Testis (tissue), 2 donors: ENCODE measurements around the gene RRM1.

Source experiments
- POLR2A ChIP-seq: fragments of 450-650 bp; IDR thresholded peaks from one replicate; pipeline ENCODE4 v1.6.1; 2017; ENCODE audit warnings: antibody characterized with exemption, mild to moderate bottlenecking, moderate library complexity
- TF ChIP-seq, protein P1 (sequence below), 3 experiments: fragments of 450-650 bp in 2 of 3; fragments of 200-600 bp in 1 of 3; sonication (generic) in 1 of 3; IDR thresholded peaks; one replicate each; pipeline ENCODE4 v1.5.1; 2016 to 2019; ENCODE audit warnings: antibody characterized with exemption in 3 of 3, mild to moderate bottlenecking in 2 of 3, moderate library complexity in 1 of 3

DNA sequence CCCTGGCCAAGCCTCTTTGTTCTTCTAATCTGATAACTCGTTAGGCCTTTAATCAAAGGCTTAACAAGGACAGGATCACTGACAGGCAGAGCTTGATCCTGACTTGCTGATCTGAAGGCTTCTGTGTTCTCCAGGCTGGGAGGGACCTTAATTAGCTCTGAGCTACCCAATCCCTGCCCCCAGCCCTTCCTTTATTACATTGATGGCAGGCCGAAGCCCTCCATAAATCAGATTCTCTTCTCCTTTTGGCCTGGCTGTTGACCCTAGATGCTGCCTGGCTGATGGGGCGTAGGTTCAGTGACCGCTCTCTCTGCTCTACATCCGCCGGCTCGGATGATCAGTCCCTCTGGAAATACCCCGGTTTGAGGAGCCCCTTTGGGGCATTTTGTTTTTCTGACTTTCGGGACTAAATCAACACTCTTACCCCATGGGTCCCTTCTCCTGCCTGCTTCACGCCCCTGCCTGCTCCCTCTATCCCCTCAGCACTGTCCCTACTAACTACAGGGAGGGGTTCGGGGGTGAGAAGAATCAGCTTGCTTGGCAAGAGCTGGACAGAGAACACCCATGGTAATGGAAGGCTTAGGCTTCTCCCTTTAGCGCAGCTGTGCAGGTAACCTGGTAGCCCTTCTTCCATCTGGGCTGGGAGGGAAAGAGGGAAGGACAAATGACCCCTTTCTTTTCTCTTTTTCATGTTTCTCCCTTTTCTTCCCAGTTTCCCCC, 10.0 kb upstream of the RRM1 start:
- TF ChIP-seq, protein P1, sequence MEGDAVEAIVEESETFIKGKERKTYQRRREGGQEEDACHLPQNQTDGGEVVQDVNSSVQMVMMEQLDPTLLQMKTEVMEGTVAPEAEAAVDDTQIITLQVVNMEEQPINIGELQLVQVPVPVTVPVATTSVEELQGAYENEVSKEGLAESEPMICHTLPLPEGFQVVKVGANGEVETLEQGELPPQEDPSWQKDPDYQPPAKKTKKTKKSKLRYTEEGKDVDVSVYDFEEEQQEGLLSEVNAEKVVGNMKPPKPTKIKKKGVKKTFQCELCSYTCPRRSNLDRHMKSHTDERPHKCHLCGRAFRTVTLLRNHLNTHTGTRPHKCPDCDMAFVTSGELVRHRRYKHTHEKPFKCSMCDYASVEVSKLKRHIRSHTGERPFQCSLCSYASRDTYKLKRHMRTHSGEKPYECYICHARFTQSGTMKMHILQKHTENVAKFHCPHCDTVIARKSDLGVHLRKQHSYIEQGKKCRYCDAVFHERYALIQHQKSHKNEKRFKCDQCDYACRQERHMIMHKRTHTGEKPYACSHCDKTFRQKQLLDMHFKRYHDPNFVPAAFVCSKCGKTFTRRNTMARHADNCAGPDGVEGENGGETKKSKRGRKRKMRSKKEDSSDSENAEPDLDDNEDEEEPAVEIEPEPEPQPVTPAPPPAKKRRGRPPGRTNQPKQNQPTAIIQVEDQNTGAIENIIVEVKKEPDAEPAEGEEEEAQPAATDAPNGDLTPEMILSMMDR (IDR thresholded peaks at IDR 0.05), result no peak
- TF ChIP-seq POLR2A, result no peak
